Measurements from ENCODE around the gene P4HA2. TPM values are rescaled to one million over a fixed set of nuclear protein-coding genes. Genes with fewer than 3 reads are reported as not detected.

P4HA2 gene
- total and polyA plus RNA-seq, 2 of the 8 experiments (the other 6 are each of a cell fraction or from before 2014, with no cell fraction given) = 7.4 to 9.3 TPM

DNA sequence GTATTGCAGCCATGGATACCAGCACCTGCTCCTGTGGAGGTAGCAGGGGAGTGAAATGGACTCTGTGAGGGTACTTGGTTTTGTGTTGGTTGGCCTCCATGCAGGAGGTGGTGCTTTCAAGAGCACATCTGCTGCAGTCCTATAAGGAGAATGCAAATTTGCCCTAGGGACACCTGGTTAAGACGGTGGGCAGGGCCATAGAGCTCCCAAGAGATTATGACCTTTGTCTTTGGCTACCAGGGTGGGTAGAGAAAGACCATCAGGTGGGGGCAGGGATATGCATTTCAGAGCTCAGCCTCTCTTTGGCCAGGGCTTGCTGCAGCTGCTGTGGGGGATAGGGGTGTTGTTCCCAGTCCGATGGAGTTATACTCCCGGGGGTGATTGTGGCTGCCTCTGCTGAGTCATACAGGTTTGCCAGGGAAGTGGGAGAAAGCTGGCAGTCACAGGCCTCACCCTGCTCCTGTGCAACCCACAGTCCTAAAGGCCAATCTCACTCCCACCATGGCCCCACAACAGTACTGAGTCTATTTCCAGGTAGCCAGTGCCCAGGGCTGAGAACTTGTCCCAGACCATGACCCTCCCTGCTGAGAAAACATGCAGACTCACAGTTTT lies 15.8 kb upstream of the P4HA2 start (continued):
- TF ChIP-seq, protein P1, sequence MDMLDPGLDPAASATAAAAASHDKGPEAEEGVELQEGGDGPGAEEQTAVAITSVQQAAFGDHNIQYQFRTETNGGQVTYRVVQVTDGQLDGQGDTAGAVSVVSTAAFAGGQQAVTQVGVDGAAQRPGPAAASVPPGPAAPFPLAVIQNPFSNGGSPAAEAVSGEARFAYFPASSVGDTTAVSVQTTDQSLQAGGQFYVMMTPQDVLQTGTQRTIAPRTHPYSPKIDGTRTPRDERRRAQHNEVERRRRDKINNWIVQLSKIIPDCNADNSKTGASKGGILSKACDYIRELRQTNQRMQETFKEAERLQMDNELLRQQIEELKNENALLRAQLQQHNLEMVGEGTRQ (IDR thresholded peaks at IDR 0.05; ENCODE audit: low read length) = no peak

Measured in H1 (cell line).